Left renal cortex interstitium (tissue), 4 donors: ENCODE data around the gene SLC7A10. TPM values are rescaled to one million over a fixed set of nuclear protein-coding genes. Genes with fewer than 3 reads are reported as not detected.
"Not testable (repeated sequence)": the region's sequence is repeated elsewhere in the genome, so short reads cannot be mapped to it uniquely, and the experiment has no call there.

ENCODE experiments used
- DNase-seq, 4 donors: peaks; one replicate each; pipeline ENCODE4 v3.0.0-alpha.2; 2013; ENCODE audit warnings: low read depth in 4 of 4, low spot score in 2 of 4, missing footprints in 1 of 4
- polyA plus RNA-seq, 4 donors: library from polyadenylated mRNA; unstranded; fragments of 120-200 nt; gene quantifications; one replicate each; pipeline ENCODE4 v1.2.1, GENCODE V29; 2013; ENCODE audit not compliant: insufficient read length in 4 of 4

The SLC7A10 gene
- polyA plus RNA-seq, 4 donors: 0.17 to 0.44 (median 0.42) TPM

- DNase-seq: no peak
Measured at GRCh38 chr19:33239223-33239975, 13.7 kb upstream of the SLC7A10 start.

GRCh38 chr19:33238481-33239149 is 13.0 kb upstream of the SLC7A10 start:
- no peak for DNase-seq

GRCh38 chr19:33236696-33237390 is 11.2 kb upstream of the SLC7A10 start:
- no peak for DNase-seq

DNA sequence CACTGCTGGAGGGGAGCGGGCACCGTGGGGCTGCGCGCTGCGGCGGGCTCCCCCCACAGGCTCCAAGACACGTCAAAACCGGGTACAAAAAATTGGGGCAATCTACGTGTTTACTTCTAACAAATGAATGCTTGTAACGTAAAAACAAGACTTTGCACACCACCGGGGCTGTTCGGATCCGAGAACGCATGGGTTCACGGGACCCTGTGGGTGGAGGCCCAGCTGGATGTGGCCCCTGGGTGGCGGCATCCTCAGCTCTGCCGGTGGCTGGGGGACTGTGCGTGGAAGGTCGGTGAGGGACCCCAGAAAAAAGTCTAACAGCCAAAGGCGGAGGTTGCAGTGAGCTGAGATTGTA is 10.3 kb upstream of the SLC7A10 start:
- no peak for DNase-seq

GRCh38 chr19:33235269-33235995 is 9.8 kb upstream of the SLC7A10 start:
- peak in 1 of 4 donors; percentile 20 for DNase-seq

DNA sequence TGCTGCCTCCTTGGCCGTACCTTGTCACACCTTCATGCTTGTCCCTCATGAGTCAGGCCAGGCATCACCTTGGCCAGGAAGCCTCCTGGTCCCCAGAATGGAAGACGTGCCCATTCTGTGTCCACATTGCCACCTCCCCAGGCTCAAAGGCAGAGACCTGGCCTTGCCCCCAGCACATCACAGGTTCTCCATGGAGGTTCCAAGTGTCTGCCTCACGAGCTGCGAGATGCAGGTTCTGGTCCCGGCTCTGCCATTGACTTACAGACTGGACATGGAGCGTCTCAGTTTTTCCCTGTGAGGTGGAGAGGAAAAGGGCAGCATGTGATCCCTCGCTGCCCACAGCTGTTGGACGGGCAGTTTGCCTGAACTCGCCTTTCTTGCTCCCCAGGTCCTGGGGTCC is 9.1 kb upstream of the SLC7A10 start:
- no peak for DNase-seq

DNA sequence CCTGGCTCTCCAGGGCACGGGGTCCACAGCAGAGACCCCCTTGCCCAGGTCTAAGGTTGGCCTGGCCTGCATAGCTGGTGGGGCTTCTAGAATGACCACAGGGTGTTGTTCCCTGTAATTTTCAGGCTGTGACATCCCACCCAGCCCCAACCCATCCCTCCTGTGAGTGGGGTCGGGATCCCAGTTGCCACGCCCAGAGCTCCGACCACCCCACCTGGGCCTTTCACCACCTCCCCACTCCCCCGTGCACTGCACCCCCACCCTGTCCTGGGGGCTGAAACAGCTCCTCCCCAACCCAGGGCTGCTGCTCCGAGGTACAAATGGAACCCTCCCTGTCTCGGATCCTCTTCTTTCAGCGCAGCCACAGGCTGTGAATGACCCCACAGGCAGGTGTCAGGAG is 8.4 kb upstream of the SLC7A10 start:
- DNase-seq: no peak

- DNase-seq: no peak
Measured at GRCh38 chr19:33233056-33233873, 7.6 kb upstream of the SLC7A10 start.

- no peak for DNase-seq
Measured at GRCh38 chr19:33232656-33233055, 7.0 kb upstream of the SLC7A10 start.

DNA sequence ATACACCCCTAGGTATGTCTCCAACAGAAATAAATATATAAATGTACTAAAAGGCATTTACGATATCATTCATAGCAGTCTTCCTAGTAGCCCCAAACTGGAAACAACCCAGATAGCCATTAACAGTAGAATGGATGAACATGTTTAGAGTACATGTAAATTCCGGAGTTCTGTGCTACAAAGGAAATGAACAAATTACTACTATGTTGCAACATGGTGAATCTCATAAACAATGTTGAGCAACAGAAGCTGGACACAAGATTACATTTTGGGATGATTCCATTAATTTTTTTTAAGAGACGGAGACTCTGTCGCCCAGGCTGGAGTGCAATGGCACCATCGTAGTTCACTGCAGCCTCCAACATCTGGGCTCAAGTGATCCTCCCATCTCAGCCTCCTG is 5.9 kb upstream of the SLC7A10 start:
- DNase-seq: no peak

DNA sequence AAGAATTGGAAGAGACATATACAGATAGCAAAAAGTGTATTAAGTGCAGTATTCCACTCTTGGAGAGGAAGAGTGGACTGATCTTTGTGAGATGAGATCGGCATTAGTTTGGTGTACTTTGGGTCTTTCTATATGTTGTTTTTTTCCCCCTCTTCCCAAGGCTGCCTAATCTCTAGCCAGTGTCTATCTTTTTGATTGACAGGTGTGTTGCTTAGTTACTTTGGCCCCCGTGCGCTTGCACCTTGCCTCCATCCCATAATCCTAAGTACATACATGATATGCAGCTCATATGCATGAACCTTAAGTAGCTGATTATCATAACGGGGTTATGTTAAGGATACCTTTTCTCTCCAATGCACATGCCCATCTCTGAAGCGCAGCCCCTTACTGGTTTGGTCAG is 4.3 kb upstream of the SLC7A10 start:
- no peak for DNase-seq

GRCh38 chr19:33227870-33228599 is 2.4 kb upstream of the SLC7A10 start:
- DNase-seq: no peak

- no peak for DNase-seq
Measured at GRCh38 chr19:33227242-33227650, 1.6 kb upstream of the SLC7A10 start.

GRCh38 chr19:33226550-33227241 is 1.0 kb upstream of the SLC7A10 start:
- DNase-seq: no peak

DNA sequence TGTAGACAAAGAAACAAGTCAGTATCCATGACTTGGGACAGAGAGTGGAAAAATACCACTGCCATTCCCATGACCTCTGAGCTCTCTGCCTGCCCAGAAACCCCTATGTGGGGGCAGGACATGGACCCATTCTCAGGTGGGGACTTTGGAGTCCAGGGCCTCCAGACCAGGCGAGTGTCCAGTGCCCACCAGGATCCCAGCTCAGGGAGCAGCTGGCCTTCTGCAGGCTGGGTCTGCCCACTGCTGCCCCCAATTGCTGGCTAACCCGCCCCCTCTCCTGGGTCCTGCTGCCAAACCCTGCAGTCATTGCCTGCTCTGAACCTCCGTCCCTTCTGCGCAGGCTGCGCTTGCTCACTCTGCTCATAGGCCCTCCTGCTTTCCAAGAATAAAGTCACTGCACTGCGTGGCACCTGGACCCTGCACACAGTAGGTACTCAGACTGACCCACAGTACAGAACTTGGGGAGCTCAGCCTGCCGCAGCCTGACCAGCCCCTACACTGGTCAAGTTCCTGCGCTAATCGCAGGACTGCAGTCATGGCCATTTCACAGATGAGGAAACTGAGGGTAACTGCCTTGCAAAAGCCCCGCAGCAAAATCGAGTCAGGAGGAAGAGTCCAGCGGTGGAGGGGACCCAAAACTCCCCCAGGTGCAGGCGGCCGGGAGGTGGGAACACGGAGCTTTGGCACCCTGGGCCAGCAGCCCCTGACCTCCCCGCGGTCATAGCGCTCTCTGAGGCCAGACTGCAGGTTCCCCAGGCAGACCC is 774 bp downstream of the SLC7A10 start:
- no peak for DNase-seq

GRCh38 chr19:33222255-33222654 is 3.4 kb downstream of the SLC7A10 start:
- not testable (repeated sequence) for DNase-seq

- DNase-seq: no peak
Measured at GRCh38 chr19:33221638-33222037, 4.0 kb downstream of the SLC7A10 start.

DNA sequence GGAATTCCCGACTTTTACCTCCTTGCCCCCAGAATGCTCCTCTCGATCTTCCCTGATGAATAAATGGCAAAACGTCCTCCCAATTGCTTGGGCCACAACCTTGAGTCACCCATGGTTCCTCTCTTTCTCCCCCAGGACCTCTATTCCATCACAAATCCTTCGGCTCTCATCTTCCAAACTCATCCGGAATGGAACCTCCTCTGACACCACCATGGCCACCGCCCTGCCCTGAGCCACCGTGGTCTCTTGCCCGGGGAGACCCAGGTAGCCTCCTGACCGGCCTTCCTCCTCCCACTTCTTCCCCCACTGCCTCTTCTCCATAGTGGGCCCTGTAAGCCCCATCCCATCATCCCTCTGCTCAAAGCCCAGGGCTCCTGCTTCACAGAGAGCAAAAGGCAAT is 4.9 kb downstream of the SLC7A10 start:
- no peak for DNase-seq
